Lower lobe of right lung (tissue), 2 donors: Measurements from ENCODE around the gene SUCLG2. TPM values are rescaled to one million over a fixed set of nuclear protein-coding genes. Genes with fewer than 3 reads are reported as not detected.

Experiments
- ATAC-seq, 2 donors: fragments of 200-7000 bp; cut with Tn5 transposase; one replicate each; pipeline ENCODE4 v1.9.1; 2020 to 2022; ENCODE audit warnings: mild to moderate bottlenecking in 2 of 2, moderate library complexity in 2 of 2
- DNase-seq: peaks from one replicate; pipeline ENCODE4 v3.0.0-alpha.2; 2020
- H3K27ac ChIP-seq: fragments of 200-600 bp; one replicate; pipeline ENCODE4 v1.8.0; 2022
- H3K27me3 ChIP-seq: fragments of 200-600 bp; one replicate; pipeline ENCODE4 v1.8.0; 2022; ENCODE audit warnings: low read depth
- H3K36me3 ChIP-seq: fragments of 200-600 bp; one replicate; pipeline ENCODE4 v1.8.0; 2022; ENCODE audit warnings: mild to moderate bottlenecking
- H3K4me1 ChIP-seq: fragments of 200-600 bp; one replicate; pipeline ENCODE4 v1.8.0; 2022
- H3K4me3 ChIP-seq: fragments of 200-600 bp; one replicate; pipeline ENCODE4 v1.8.0; 2022; ENCODE audit warnings: mild to moderate bottlenecking
- H3K9me3 ChIP-seq: fragments of 200-600 bp; one replicate; pipeline ENCODE4 v1.8.0; 2022
- intact Hi-C: fragments of 100-400 bp; cut with DNase I; formaldehyde crosslinking; loops from one replicate; pipeline ENCODE4 v1.11.0; 2022
- total RNA-seq: library from RNA; stranded (reverse); fragmentation: NEBNext Ultra II Directional; extraction: Animal tissue kit (Norgen Biotek cat#: 25700); gene quantifications from one replicate; pipeline ENCODE4 v1.2.1, GENCODE V29; 2021
- TF ChIP-seq, protein P1 (sequence below): fragments of 200-600 bp; IDR thresholded peaks from one replicate; pipeline ENCODE4 v1.8.0; 2022; ENCODE audit warnings: antibody characterized with exemption, mild to moderate bottlenecking
- donor health status: DM: no; HTN: yes; CAD: no; lungs with severe emphysema.

SUCLG2 gene
- total RNA-seq, 1 donor from 2014 or later, result 50.7 TPM

DNA sequence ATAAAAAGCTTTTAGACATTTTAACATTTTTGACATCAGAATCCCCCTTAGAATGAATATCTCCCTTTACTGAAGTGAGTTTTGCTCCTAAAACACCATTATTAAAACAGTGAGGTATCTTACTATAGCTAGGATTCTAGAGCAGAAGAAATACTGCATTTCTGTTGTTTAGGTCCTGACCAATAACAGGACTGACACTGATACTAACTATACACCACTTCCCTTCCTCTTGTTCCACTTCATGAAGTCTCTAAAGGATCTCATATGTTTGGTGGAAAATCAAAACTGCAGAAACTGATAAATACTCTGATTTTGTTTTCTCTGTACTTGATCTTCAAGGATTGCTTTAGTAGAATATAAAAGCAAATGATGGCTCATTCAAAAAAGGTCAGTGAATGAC, 230.7 kb downstream of the SUCLG2 start:
- H3K9me3 ChIP-seq, result peaks cover 9% of the 10 kb centered on the region
- TF ChIP-seq, protein P1, sequence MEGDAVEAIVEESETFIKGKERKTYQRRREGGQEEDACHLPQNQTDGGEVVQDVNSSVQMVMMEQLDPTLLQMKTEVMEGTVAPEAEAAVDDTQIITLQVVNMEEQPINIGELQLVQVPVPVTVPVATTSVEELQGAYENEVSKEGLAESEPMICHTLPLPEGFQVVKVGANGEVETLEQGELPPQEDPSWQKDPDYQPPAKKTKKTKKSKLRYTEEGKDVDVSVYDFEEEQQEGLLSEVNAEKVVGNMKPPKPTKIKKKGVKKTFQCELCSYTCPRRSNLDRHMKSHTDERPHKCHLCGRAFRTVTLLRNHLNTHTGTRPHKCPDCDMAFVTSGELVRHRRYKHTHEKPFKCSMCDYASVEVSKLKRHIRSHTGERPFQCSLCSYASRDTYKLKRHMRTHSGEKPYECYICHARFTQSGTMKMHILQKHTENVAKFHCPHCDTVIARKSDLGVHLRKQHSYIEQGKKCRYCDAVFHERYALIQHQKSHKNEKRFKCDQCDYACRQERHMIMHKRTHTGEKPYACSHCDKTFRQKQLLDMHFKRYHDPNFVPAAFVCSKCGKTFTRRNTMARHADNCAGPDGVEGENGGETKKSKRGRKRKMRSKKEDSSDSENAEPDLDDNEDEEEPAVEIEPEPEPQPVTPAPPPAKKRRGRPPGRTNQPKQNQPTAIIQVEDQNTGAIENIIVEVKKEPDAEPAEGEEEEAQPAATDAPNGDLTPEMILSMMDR, result no peak
- intact Hi-C loops, result no loop called here
- DNase-seq (no peak), ATAC-seq (no peak)
- H3K4me3 ChIP-seq, result no peak overlapping the region
- no peak overlapping the region for H3K27ac ChIP-seq
- no peaks in the 10 kb centered on the region for H3K4me1 ChIP-seq
- no peaks in the 10 kb centered on the region for H3K27me3 ChIP-seq
- no peaks in the 10 kb centered on the region for H3K36me3 ChIP-seq

DNA sequence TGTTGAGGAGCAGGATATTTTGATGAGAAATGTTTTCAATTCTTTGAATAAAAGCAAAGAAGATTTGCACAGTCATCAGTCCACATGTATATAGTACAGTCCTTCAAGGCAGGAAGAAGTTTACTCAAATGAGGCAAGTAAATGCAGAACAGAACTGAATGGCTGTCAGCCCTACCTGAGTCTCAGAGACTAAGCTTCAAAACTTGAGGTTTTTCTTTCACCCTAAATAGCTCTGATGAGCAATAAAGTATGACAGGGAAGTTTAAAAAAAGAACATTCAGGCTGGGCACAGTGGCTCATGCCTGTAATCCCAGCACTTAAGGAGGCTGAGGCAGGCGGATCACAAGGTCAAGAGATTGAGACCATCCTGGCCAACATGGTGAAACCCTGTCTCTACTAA, 232.5 kb downstream of the SUCLG2 start:
- DNase-seq, result no peak
- no peaks in the 10 kb centered on the region for H3K4me1 ChIP-seq
- H3K27ac ChIP-seq, result no peak overlapping the region
- intact Hi-C loops, result no loop called here
- H3K36me3 ChIP-seq, result no peaks in the 10 kb centered on the region
- ATAC-seq, result no peak
- TF ChIP-seq, protein P1, result no peak
- H3K4me3 ChIP-seq, result no peak overlapping the region
- H3K9me3 ChIP-seq, result peaks cover 9% of the 10 kb centered on the region
- H3K27me3 ChIP-seq, result no peaks in the 10 kb centered on the region

DNA sequence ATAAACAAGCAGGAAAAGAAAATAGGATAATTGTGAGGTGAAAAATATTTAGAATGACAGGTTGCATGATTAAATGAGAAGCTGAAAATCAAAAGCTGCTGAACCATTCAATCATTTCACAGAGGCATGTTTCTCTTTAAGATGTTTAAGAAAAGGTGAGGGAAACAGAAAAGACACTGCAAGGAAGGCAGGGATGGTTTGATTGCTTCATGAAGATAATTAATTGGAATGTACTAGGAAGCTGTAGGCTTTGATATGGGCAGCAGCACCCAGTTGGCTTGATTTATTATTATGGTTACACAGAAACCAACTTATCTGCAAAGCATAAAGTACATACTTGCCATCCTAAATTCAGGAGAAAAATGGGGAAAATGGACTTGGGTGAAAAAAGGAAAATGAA, 234.6 kb downstream of the SUCLG2 start:
- intact Hi-C loops, result no loop called here
- H3K4me1 ChIP-seq, result no peaks in the 10 kb centered on the region
- TF ChIP-seq, protein P1, result no peak
- ATAC-seq, result no peak
- no peak overlapping the region for H3K27ac ChIP-seq
- no peak for DNase-seq
- no peaks in the 10 kb centered on the region for H3K36me3 ChIP-seq
- H3K9me3 ChIP-seq, result peaks cover 9% of the 10 kb centered on the region
- H3K27me3 ChIP-seq, result no peaks in the 10 kb centered on the region
- H3K4me3 ChIP-seq, result no peak overlapping the region

DNA sequence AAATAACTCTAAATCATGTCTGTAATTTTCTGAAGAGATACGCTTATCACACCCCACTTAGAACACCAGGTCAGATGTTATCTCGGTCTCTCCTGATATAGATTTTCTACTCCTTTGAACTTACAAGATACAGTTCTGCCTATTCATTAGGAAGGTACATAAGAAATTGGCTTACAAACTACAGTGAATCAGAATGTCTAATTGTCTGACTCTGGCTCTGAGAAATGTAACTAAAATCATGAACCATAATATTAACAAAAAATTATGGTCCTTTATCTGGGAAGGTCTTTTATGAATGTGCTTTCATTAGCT, 235.2 kb downstream of the SUCLG2 start:
- Histone ChIP-seq H3K4me3 (no peak overlapping the region), H3K4me1 (no peaks in the 10 kb centered on the region), H3K27me3 (no peaks in the 10 kb centered on the region), H3K9me3 (peaks cover 9% of the 10 kb centered on the region), H3K36me3 (no peaks in the 10 kb centered on the region), H3K27ac (no peak overlapping the region)
- TF ChIP-seq, protein P1, result no peak
- DNase-seq (no peak), ATAC-seq (no peak)
- intact Hi-C loops, result no loop called here

DNA sequence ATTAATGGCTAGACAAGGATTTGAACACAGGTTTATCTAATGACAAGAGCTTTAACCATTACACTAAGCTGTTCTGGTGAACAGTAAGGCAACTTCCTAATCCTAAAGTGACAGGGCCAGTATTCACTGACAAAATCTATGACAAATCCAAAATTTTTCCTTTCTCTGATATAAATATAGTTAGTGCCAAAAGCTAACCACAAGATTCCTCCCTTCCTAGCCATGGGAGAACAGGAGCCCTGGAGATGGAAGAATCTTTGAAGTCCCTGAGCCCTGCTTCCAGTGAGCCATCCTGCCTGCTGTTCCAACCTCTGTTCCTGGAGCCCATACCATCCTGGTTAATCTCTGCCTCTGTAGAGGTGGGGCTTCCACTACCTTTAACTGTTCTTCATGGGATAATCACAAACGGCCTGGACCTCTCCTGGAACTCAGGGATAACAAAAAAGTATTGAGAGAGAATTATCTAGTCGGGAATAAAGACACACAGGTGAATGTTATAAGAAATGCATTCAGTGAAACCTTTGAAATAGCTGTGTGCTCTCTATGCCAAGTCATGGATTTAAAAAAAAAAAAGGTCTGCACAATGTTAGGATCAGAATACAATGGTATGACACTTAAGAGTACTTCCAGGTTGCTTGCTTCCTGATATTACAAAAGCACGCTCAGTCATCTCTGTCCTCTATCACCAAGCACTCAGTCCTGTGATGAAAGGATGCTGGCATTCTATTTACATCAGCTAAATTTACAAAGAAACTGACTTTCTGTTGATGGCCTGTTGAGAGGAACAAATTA, 235.8 kb downstream of the SUCLG2 start:
- peaks cover 9% of the 10 kb centered on the region for H3K9me3 ChIP-seq
- H3K4me1 ChIP-seq, result no peaks in the 10 kb centered on the region
- no peaks in the 10 kb centered on the region for H3K27me3 ChIP-seq
- no peak overlapping the region for H3K4me3 ChIP-seq
- H3K36me3 ChIP-seq, result no peaks in the 10 kb centered on the region
- intact Hi-C loops, result no loop called here
- no peak for DNase-seq
- ATAC-seq, result no peak
- no peak overlapping the region for H3K27ac ChIP-seq
- TF ChIP-seq, protein P1, result no peak
